ENCODE results near the gene PPIL1. TPM values are rescaled to one million over a fixed set of nuclear protein-coding genes. Genes with fewer than 3 reads are reported as not detected.

PPIL1 gene
- polyA plus RNA-seq, 1 donor from 2014 or later, result 104 TPM

- Histone ChIP-seq H3K79me2 (replicated peaks; ENCODE audit: insufficient read depth, low read length) (no peaks in the 10 kb centered on the region), H3K4me3 (ENCODE audit: low read length) (no peak overlapping the region), H4K20me1 (ENCODE audit: insufficient read depth) (no peaks in the 10 kb centered on the region), H3K9me2 (ENCODE audit: insufficient read depth, low read length) (no peaks in the 10 kb centered on the region), H3K36me3 (ENCODE audit: insufficient read depth, low read length) (no peaks in the 10 kb centered on the region), H3K9me3 (ENCODE audit: low read length) (no peaks in the 10 kb centered on the region), H3K9ac (ENCODE audit: low read length) (peak overlapping the region; percentile 51), H3K4me2 (ENCODE audit: low read length) (no peak overlapping the region), H3K27me3 (ENCODE audit: insufficient read depth, low read depth, low read length) (no peaks in the 10 kb centered on the region), H3F3A (ENCODE audit: insufficient read depth, low read length, poor library complexity, severe bottlenecking) (no peaks in the 10 kb centered on the region), H2AFZ (ENCODE audit: low read depth, low read length) (no peak overlapping the region), H3K27ac (ENCODE audit: low read length) (peak overlapping the region; percentile 53)
- TF ChIP-seq CTCF (IDR thresholded peaks at IDR 0.05; ENCODE audit: poor library complexity, severe bottlenecking), result no peak
- TF ChIP-seq RAD21 (conservative IDR thresholded peaks at IDR 0.05), result no peak
- no peak for TF ChIP-seq TAF1 (IDR thresholded peaks at IDR 0.05; ENCODE audit: low read depth)
- TF ChIP-seq POLR2AphosphoS5 (IDR thresholded peaks at IDR 0.05), result no peak
- TF ChIP-seq REST (IDR thresholded peaks at IDR 0.05; ENCODE audit: borderline replicate concordance), result no peak
- TF ChIP-seq MXI1 (conservative IDR thresholded peaks at IDR 0.05; ENCODE audit: poor library complexity, severe bottlenecking), result no peak
- no peak for TF ChIP-seq EP300 (conservative IDR thresholded peaks at IDR 0.05; ENCODE audit: poor library complexity, severe bottlenecking)
- no peak for TF ChIP-seq SMC3 (conservative IDR thresholded peaks at IDR 0.05; ENCODE audit: poor library complexity)
- no peak for TF ChIP-seq EZH2 (IDR thresholded peaks at IDR 0.05; ENCODE audit: borderline replicate concordance, insufficient read depth, low read length, poor library complexity, severe bottlenecking)
Measured at GRCh38 chr6:36847991-36848390, 26.6 kb downstream of the PPIL1 start.

- TF ChIP-seq POLR2AphosphoS5 (IDR thresholded peaks at IDR 0.05) (no peak), TAF1 (IDR thresholded peaks at IDR 0.05; ENCODE audit: low read depth) (no peak), MXI1 (conservative IDR thresholded peaks at IDR 0.05; ENCODE audit: poor library complexity, severe bottlenecking) (no peak)
- Histone ChIP-seq H3K9me3 (ENCODE audit: low read length) (no peaks in the 10 kb centered on the region), H3K4me3 (ENCODE audit: low read length) (no peak overlapping the region)
Measured at GRCh38 chr6:36847152-36847551, 27.5 kb downstream of the PPIL1 start.

GRCh38 chr6:36845233-36845632 is 29.4 kb downstream of the PPIL1 start:
- Histone ChIP-seq H3K9me3 (ENCODE audit: low read length) (no peaks in the 10 kb centered on the region), H3K36me3 (ENCODE audit: insufficient read depth, low read length) (no peaks in the 10 kb centered on the region), H2AFZ (ENCODE audit: low read depth, low read length) (no peak overlapping the region), H3K4me3 (ENCODE audit: low read length) (no peak overlapping the region), H3K9ac (ENCODE audit: low read length) (no peak overlapping the region), H3K79me2 (replicated peaks; ENCODE audit: insufficient read depth, low read length) (no peaks in the 10 kb centered on the region), H3K4me2 (ENCODE audit: low read length) (no peak overlapping the region), H3K9me2 (ENCODE audit: insufficient read depth, low read length) (no peaks in the 10 kb centered on the region), H3K27me3 (ENCODE audit: insufficient read depth, low read depth, low read length) (peaks cover 7% of the 10 kb centered on the region), H3F3A (ENCODE audit: insufficient read depth, low read length, poor library complexity, severe bottlenecking) (no peaks in the 10 kb centered on the region), H4K20me1 (ENCODE audit: insufficient read depth) (no peaks in the 10 kb centered on the region), H3K27ac (ENCODE audit: low read length) (no peak overlapping the region)
- TF ChIP-seq EP300 (conservative IDR thresholded peaks at IDR 0.05; ENCODE audit: poor library complexity, severe bottlenecking) (no peak), MXI1 (conservative IDR thresholded peaks at IDR 0.05; ENCODE audit: poor library complexity, severe bottlenecking) (no peak), POLR2AphosphoS5 (IDR thresholded peaks at IDR 0.05) (no peak), TAF1 (IDR thresholded peaks at IDR 0.05; ENCODE audit: low read depth) (no peak), REST (IDR thresholded peaks at IDR 0.05; ENCODE audit: borderline replicate concordance) (no peak), EZH2 (IDR thresholded peaks at IDR 0.05; ENCODE audit: borderline replicate concordance, insufficient read depth, low read length, poor library complexity, severe bottlenecking) (no peak), RAD21 (conservative IDR thresholded peaks at IDR 0.05) (no peak), CTCF (IDR thresholded peaks at IDR 0.05; ENCODE audit: poor library complexity, severe bottlenecking) (no peak)

More at GRCh38 chr6:36847152-36847551, 27.5 kb downstream of the PPIL1 start:
- Histone ChIP-seq H3K27ac (ENCODE audit: low read length) (no peak overlapping the region), H3K79me2 (replicated peaks; ENCODE audit: insufficient read depth, low read length) (no peaks in the 10 kb centered on the region), H3K9ac (ENCODE audit: low read length) (no peak overlapping the region), H2AFZ (ENCODE audit: low read depth, low read length) (no peak overlapping the region), H3F3A (ENCODE audit: insufficient read depth, low read length, poor library complexity, severe bottlenecking) (no peaks in the 10 kb centered on the region), H3K9me2 (ENCODE audit: insufficient read depth, low read length) (no peaks in the 10 kb centered on the region), H3K36me3 (ENCODE audit: insufficient read depth, low read length) (no peaks in the 10 kb centered on the region), H3K4me2 (ENCODE audit: low read length) (no peak overlapping the region), H3K27me3 (ENCODE audit: insufficient read depth, low read depth, low read length) (no peaks in the 10 kb centered on the region), H4K20me1 (ENCODE audit: insufficient read depth) (no peaks in the 10 kb centered on the region)

Data from neural cell (in vitro differentiated cells).